ENCODE data around the gene POTEC.
"Not testable (repeated sequence)": the region's sequence is repeated elsewhere in the genome, so short reads cannot be mapped to it uniquely, and the experiment has no call there.

The POTEC gene

DNA sequence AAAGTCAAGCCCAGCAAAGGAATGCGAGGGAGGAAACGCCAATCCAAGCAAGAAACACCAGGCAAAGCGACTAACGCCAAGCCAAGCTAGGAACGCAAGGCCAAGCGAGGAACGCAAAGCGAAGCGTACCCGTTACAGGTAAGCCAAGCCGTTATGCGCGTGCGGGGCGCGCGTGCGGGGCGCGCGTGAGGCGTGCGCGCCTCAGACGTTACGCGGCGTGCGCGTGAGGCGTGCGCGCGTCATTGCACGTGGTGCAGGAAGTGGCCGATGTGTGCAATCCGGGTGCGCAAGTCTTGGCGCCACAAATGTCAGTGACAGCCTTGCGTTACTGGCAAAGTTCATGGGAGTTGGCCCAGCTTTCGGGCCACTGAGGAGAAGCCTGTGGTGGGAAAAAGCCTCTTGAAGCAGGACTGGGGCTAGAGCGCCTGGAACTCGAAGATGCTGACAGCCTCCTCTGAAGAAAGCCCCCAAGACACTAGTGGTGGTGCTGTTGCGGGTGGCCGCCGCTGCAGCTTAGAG is at the start of gene POTEC:
POTEC (minus strand) TSS at position 155 of the 519 bp plus-strand sequence. CDS start 454 bp downstream, outside the sequence.
- DNase-seq (ENCODE audit: low read depth in 1 of 2, low spot score in 1 of 2); in situ Hi-C loops (cut with HindIII; ENCODE audit: low pct_unique_long_range_greater_than_20kb, low sequenced_read_pairs): not testable (repeated sequence)

- no peak for DNase-seq (ENCODE audit: low read depth in 1 of 2, low spot score in 1 of 2)
- in situ Hi-C loops (cut with HindIII; ENCODE audit: low pct_unique_long_range_greater_than_20kb, low sequenced_read_pairs): no loop called here
- no peak for TF ChIP-seq JUND (IDR thresholded peaks at IDR 0.05; ENCODE audit: low read depth)
Measured at GRCh38 chr18:14577971-14578370, 34.6 kb upstream of the POTEC start.

DNA sequence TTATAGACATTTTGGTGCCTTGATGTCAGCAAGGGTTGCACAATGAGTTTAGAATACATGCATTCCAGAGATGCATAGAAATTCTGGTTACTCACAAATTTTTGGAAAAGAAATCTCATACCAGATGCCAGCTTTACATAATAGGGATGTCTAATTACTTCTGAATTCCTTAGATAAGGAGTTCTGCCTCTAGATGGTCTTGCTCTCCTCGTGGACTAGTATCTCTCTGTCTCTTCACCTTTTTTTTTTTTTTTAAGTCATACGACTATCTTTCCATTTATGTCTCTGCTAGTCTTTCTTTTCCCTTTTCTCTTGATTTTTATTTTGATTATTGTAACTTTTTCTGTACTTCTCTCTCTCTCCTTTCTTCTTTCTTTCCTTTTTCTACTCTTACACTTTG is 16.1 kb upstream of the POTEC start:
- in situ Hi-C loops (cut with HindIII; ENCODE audit: low pct_unique_long_range_greater_than_20kb, low sequenced_read_pairs); DNase-seq (ENCODE audit: low read depth in 1 of 2, low spot score in 1 of 2): not testable (repeated sequence)

DNA sequence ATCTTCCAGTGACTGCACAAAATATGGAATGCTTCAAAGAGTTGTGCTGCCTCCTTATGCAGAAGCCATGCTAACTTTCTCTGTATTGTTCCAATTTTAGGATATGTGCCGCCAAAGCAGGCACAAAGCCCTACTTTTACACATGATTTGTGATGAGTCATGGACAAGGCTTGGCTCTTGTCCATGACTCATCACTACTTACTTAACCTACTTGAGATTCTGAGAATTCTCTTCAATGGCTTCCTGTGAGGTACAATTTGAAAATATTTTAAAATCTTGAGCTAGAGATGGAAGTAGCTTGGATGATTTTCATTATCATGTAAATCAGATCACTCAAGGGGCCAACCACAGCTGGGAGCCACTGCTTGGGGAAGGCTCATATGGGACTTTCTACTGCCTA is 11.7 kb downstream of the POTEC start:
- in situ Hi-C loops (cut with HindIII; ENCODE audit: low pct_unique_long_range_greater_than_20kb, low sequenced_read_pairs); DNase-seq (ENCODE audit: low read depth in 1 of 2, low spot score in 1 of 2): not testable (repeated sequence)

- DNase-seq (ENCODE audit: low read depth in 1 of 2, low spot score in 1 of 2); in situ Hi-C loops (cut with HindIII; ENCODE audit: low pct_unique_long_range_greater_than_20kb, low sequenced_read_pairs): not testable (repeated sequence)
Measured at GRCh38 chr18:14510707-14511106, 32.7 kb downstream of the POTEC start.

- in situ Hi-C loops (cut with HindIII; ENCODE audit: low pct_unique_long_range_greater_than_20kb, low sequenced_read_pairs); DNase-seq (ENCODE audit: low read depth in 1 of 2, low spot score in 1 of 2): not testable (repeated sequence)
Measured at GRCh38 chr18:14503691-14504090, 39.7 kb downstream of the POTEC start.

- in situ Hi-C loops (cut with HindIII; ENCODE audit: low pct_unique_long_range_greater_than_20kb, low sequenced_read_pairs): not testable (repeated sequence)
Measured at GRCh38 chr18:14501894-14502293, 41.5 kb downstream of the POTEC start.

DNA sequence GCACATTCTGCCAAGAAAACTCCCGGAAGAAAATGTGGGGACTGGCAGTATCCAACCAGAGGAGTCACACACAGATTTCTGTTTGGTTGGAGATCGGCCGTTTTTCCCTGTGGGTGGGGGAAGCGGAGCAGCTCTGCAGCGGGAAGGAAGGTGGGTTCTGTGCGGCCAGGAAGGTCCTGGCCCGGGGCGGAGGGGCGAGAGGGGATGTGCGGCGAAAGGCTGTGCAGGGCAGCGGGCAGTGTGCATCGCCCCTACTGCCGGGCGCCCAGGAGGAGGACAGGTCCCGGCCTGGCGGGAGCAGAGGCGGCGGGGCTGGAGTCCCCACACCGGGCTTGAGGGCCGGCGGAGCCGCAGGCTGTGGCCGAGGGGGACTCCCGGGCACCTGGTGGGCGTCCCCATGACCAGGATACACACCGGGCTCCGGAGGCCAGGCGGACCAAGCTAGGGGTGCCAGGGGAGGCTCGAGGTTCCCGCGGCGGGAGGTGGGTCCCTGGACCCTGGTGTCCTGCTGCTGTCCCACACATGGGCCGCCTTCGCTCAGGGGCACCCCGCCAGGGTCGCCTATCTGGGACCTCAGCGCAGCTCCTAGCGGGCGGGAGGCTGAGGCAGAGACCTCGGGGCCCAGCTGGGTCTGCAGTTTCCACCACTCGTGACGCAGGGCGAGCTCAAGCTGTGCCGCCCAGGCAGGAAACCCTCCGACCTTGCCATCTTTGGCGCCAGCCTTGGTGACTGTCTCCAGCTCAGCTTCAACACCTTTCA is 54.0 kb downstream of the POTEC start:
- DNase-seq (ENCODE audit: low read depth in 1 of 2, low spot score in 1 of 2); in situ Hi-C loops (cut with HindIII; ENCODE audit: low pct_unique_long_range_greater_than_20kb, low sequenced_read_pairs): not testable (repeated sequence)

More at GRCh38 chr18:14501894-14502293, 41.5 kb downstream of the POTEC start:
- DNase-seq (ENCODE audit: low read depth in 1 of 2, low spot score in 1 of 2): not testable (repeated sequence)

- in situ Hi-C loops (cut with HindIII; ENCODE audit: low pct_unique_long_range_greater_than_20kb, low sequenced_read_pairs); DNase-seq (ENCODE audit: low read depth in 1 of 2, low spot score in 1 of 2): not testable (repeated sequence)
Measured at GRCh38 chr18:14488789-14489188, 54.6 kb downstream of the POTEC start.

GRCh38 chr18:14486926-14487580 is 56.3 kb downstream of the POTEC start:
- in situ Hi-C loops (cut with HindIII; ENCODE audit: low pct_unique_long_range_greater_than_20kb, low sequenced_read_pairs); DNase-seq (ENCODE audit: low read depth in 1 of 2, low spot score in 1 of 2): not testable (repeated sequence)

GRCh38 chr18:14479076-14479475 is 64.3 kb downstream of the POTEC start:
- DNase-seq (ENCODE audit: low read depth in 1 of 2, low spot score in 1 of 2); in situ Hi-C loops (cut with HindIII; ENCODE audit: low pct_unique_long_range_greater_than_20kb, low sequenced_read_pairs): not testable (repeated sequence)

GRCh38 chr18:14475520-14475919 is 67.9 kb downstream of the POTEC start:
- DNase-seq (ENCODE audit: low read depth in 1 of 2, low spot score in 1 of 2): not testable (repeated sequence)

GRCh38 chr18:14474752-14475151 is 68.6 kb downstream of the POTEC start:
- in situ Hi-C loops (cut with HindIII; ENCODE audit: low pct_unique_long_range_greater_than_20kb, low sequenced_read_pairs): not testable (repeated sequence)

More at GRCh38 chr18:14475520-14475919, 67.9 kb downstream of the POTEC start:
- in situ Hi-C loops (cut with HindIII; ENCODE audit: low pct_unique_long_range_greater_than_20kb, low sequenced_read_pairs): not testable (repeated sequence)

GRCh38 chr18:14474007-14474720 is 69.2 kb downstream of the POTEC start:
- in situ Hi-C loops (cut with HindIII; ENCODE audit: low pct_unique_long_range_greater_than_20kb, low sequenced_read_pairs): not testable (repeated sequence)

More at GRCh38 chr18:14474752-14475151, 68.6 kb downstream of the POTEC start:
- DNase-seq (ENCODE audit: low read depth in 1 of 2, low spot score in 1 of 2): not testable (repeated sequence)

GRCh38 chr18:14473250-14474006 is 70.0 kb downstream of the POTEC start:
- in situ Hi-C loops (cut with HindIII; ENCODE audit: low pct_unique_long_range_greater_than_20kb, low sequenced_read_pairs); DNase-seq (ENCODE audit: low read depth in 1 of 2, low spot score in 1 of 2): not testable (repeated sequence)

More at GRCh38 chr18:14474007-14474720, 69.2 kb downstream of the POTEC start:
- not testable (repeated sequence) for DNase-seq (ENCODE audit: low read depth in 1 of 2, low spot score in 1 of 2)

DNA sequence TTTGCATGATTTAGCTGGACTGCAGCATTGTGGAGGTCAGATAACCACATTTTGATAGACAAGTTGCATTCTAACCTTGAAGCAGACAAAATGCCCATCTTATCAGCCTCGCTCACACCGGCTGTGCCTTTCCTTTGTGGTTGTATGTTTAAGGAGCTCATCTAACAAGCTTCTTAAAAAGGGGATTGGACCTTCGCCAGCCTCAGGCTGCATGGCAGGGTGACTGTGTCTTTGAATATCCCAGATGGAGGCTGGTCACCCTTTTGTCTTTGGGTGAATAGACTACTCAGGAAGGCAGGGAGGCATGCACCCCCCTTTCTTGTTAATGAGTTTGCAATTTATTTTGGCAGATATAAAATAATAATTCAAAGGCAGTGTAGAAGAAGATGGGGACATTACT is 72.1 kb downstream of the POTEC start:
- in situ Hi-C loops (cut with HindIII; ENCODE audit: low pct_unique_long_range_greater_than_20kb, low sequenced_read_pairs); DNase-seq (ENCODE audit: low read depth in 1 of 2, low spot score in 1 of 2): not testable (repeated sequence)

GRCh38 chr18:14470446-14470845 is 73.0 kb downstream of the POTEC start:
- in situ Hi-C loops (cut with HindIII; ENCODE audit: low pct_unique_long_range_greater_than_20kb, low sequenced_read_pairs): not testable (repeated sequence)
- DNase-seq (ENCODE audit: low read depth in 1 of 2, low spot score in 1 of 2): peak in 1 of 2 experiments; percentile 23
